SK-N-SH (cell line): ENCODE data around the gene SH3BGRL2. TPM values are rescaled to one million over a fixed set of nuclear protein-coding genes. Genes with fewer than 3 reads are reported as not detected.

ENCODE experiments used
- CTCF ChIA-PET: fragments of 300-600, 350-600 bp; formaldehyde crosslinking; extraction: SDS; loops from one replicate; lab custom pipeline; 2021; lab: Yijun Ruan, JAX
- POLR2A ChIA-PET: fragments of 350-600 bp; sonication (Branson Sonifier 250); formaldehyde crosslinking; extraction: SDS; loops from one replicate; lab custom pipeline; 2020; ENCODE audit warnings: antibody characterized with exemption, inconsistent platforms; lab: Yijun Ruan, JAX
- DNase-seq: peaks from one replicate; pipeline ENCODE4 v3.0.0; 2012
- H2AFZ ChIP-seq: fragments of 200-600 bp; sonication (generic); 2 replicates; pipeline ENCODE4 v1.8.1; 2016; ENCODE audit warnings: antibody characterized with exemption, mild to moderate bottlenecking, low read depth
- H3F3A ChIP-seq: fragments of 200-600 bp; sonication (generic); replicated peaks from 2 replicates; pipeline ENCODE3; 2016; ENCODE audit warnings: antibody characterized with exemption, mild to moderate bottlenecking; ENCODE audit not compliant: insufficient read depth
- H3K27ac ChIP-seq, 2 experiments: fragments of 200-500 bp in 1 of 2; fragments of 200-600 bp in 1 of 2; sonication (Bioruptor generic) in 1 of 2; sonication (generic), shearing (Covaris generic) in 1 of 2; 2 replicates each; pipeline versions ENCODE4 v1.5.1 to v1.6.1; 2014 to 2016; ENCODE audit warnings: low read depth in 2 of 2, inconsistent platforms in 1 of 2, low read length in 1 of 2, mild to moderate bottlenecking in 1 of 2, mixed read lengths in 1 of 2
- H3K27me3 ChIP-seq: fragments of 200-600 bp; sonication (generic), shearing (Covaris generic); 2 replicates; pipeline ENCODE4 v1.6.1; 2016; ENCODE audit warnings: mixed run types; ENCODE audit not compliant: insufficient read depth
- H3K36me3 ChIP-seq, 2 experiments: fragments of 200-500 bp in 1 of 2; fragments of 200-600 bp in 1 of 2; sonication (Bioruptor generic) in 1 of 2; sonication (generic) in 1 of 2; replicated peaks in 1 of 2; 2 replicates each; pipeline versions ENCODE3 to v1.5.1; 2014 to 2016; ENCODE audit warnings: low read length in 1 of 2, mild to moderate bottlenecking in 1 of 2; ENCODE audit not compliant: insufficient read depth in 2 of 2, control insufficient read depth in 1 of 2
- H3K4me1 ChIP-seq, 2 experiments: fragments of 200-500 bp in 1 of 2; fragments of 200-600 bp in 1 of 2; sonication (Bioruptor generic) in 1 of 2; sonication (generic), shearing (Covaris generic) in 1 of 2; 2 replicates each; pipeline versions ENCODE4 v1.5.1 to v1.6.1; 2014 to 2016; ENCODE audit warnings: low read depth in 1 of 2, low read length in 1 of 2, mixed run types in 1 of 2; ENCODE audit not compliant: insufficient read depth in 2 of 2, control insufficient read depth in 1 of 2
- H3K4me2 ChIP-seq: fragments of 200-600 bp; sonication (generic), shearing (Covaris generic); 2 replicates; pipeline ENCODE4 v1.6.1; 2017; ENCODE audit warnings: mixed run types
- H3K4me3 ChIP-seq, 2 experiments: fragments of 200-500 bp in 1 of 2; fragments of 200-600 bp in 1 of 2; sonication (Bioruptor generic) in 1 of 2; sonication (generic), shearing (Covaris generic) in 1 of 2; 2 replicates each; pipeline versions ENCODE4 v1.5.1 to v1.8.1; 2014 to 2016; ENCODE audit warnings: low read depth in 2 of 2, inconsistent platforms in 1 of 2, low read length in 1 of 2, mild to moderate bottlenecking in 1 of 2, mixed read lengths in 1 of 2, moderate library complexity in 1 of 2
- H3K79me2 ChIP-seq: fragments of 200-600 bp; sonication (generic); 2 replicates; pipeline ENCODE4 v1.8.1; 2017; ENCODE audit warnings: mild to moderate bottlenecking; ENCODE audit not compliant: insufficient read depth
- H3K9ac ChIP-seq: fragments of 200-600 bp; sonication (generic); 2 replicates; pipeline ENCODE4 v1.6.1; 2017; ENCODE audit warnings: mixed run types
- H3K9me2 ChIP-seq: fragments of 200-600 bp; sonication (generic); 2 replicates; pipeline ENCODE4 v1.6.1; 2017; ENCODE audit warnings: mixed run types
- H3K9me3 ChIP-seq: fragments of 200-600 bp; sonication (generic); 2 replicates; pipeline ENCODE4 v1.6.1; 2017; ENCODE audit warnings: mixed run types, mild to moderate bottlenecking, moderate library complexity
- H4K20me1 ChIP-seq: fragments of 200-600 bp; sonication (generic); 2 replicates; pipeline ENCODE4 v1.6.1; 2017; ENCODE audit warnings: mild to moderate bottlenecking, mixed run types; ENCODE audit not compliant: insufficient read depth
- EZH2phosphoT487 ChIP-seq: fragments of 200-600 bp; sonication (generic); IDR thresholded peaks from 2 replicates; pipeline ENCODE4 v1.6.1; 2017; ENCODE audit warnings: low read depth, mixed run types, mild to moderate bottlenecking, antibody characterized with exemption, moderate library complexity, borderline replicate concordance
- FOSL2 ChIP-seq: IDR thresholded peaks from 2 replicates; pipeline ENCODE4 v1.4.0; 2012; ENCODE audit warnings: low read depth, mild to moderate bottlenecking, moderate library complexity, borderline replicate concordance
- FOXJ3 ChIP-seq: sonication (generic); formaldehyde crosslinking; IDR thresholded peaks from 2 replicates; pipeline ENCODE4 v1.5.1; 2020; ENCODE audit warnings: mild to moderate bottlenecking, missing genetic modification reagents
- FOXM1 ChIP-seq: IDR thresholded peaks from 2 replicates; pipeline ENCODE4 v1.4.0; 2012; ENCODE audit warnings: low read depth, mild to moderate bottlenecking
- GATA2 ChIP-seq: sonication (generic); formaldehyde crosslinking; IDR thresholded peaks from 2 replicates; pipeline ENCODE4 v1.5.0; 2020; ENCODE audit warnings: mild to moderate bottlenecking, missing genetic modification reagents
- JUND ChIP-seq: IDR thresholded peaks from 2 replicates; pipeline ENCODE4 v1.4.0; 2012
- MXI1 ChIP-seq: IDR thresholded peaks from 2 replicates; pipeline ENCODE4 v1.6.1; 2012; ENCODE audit warnings: mild to moderate bottlenecking, low read depth, low read length, improper control_type of control experiment
- NRF1 ChIP-seq: IDR thresholded peaks from 2 replicates; pipeline ENCODE4 v1.6.1; 2012; ENCODE audit warnings: low read depth, mild to moderate bottlenecking, low read length
- RAD21 ChIP-seq: IDR thresholded peaks from 2 replicates; pipeline ENCODE4 v1.6.1; 2012; ENCODE audit warnings: mild to moderate bottlenecking, low read length
- REST ChIP-seq: IDR thresholded peaks from 2 replicates; pipeline ENCODE4 v1.6.1; 2012; ENCODE audit warnings: mild to moderate bottlenecking, low read depth, low read length, moderate library complexity
- SIN3A ChIP-seq: IDR thresholded peaks from 2 replicates; pipeline ENCODE4 v1.6.1; 2012; ENCODE audit warnings: low read depth, mild to moderate bottlenecking, low read length, moderate library complexity, borderline replicate concordance
- SMC3 ChIP-seq: IDR thresholded peaks from 2 replicates; pipeline ENCODE4 v1.6.1; 2012; ENCODE audit warnings: low read depth, low read length, improper control_type of control experiment
- TAF1 ChIP-seq: IDR thresholded peaks from 2 replicates; pipeline ENCODE4 v1.6.1; 2012; ENCODE audit warnings: low read depth, mild to moderate bottlenecking, low read length, moderate library complexity, borderline replicate concordance
- TEAD4 ChIP-seq: IDR thresholded peaks from 2 replicates; pipeline ENCODE4 v1.4.0; 2012; ENCODE audit warnings: mild to moderate bottlenecking, borderline replicate concordance; ENCODE audit not compliant: insufficient read depth
- ZBTB33 ChIP-seq: IDR thresholded peaks from 2 replicates; pipeline ENCODE4 v1.4.0; 2012; ENCODE audit warnings: low read depth, borderline replicate concordance
- WGBS: methylation state at CpG from one replicate; pipeline ENCODE4 v1.1.6; 2017; ENCODE audit warnings: low lambda C conversion rate; 5-methylcytosine and 5-hydroxymethylcytosine counted together
- polyA plus RNA-seq, 3 experiments: library from polyadenylated mRNA; depleted of rRNA; stranded (reverse); fragments of >200 nt; gene quantifications; 2 replicates each; pipeline ENCODE4 v1.2.3, GENCODE V29; 2012
- TF ChIP-seq, protein P1 (sequence below): IDR thresholded peaks from 2 replicates; pipeline ENCODE4 v1.4.0; 2012; ENCODE audit warnings: low read depth

SH3BGRL2 gene
- polyA plus RNA-seq, 1 of the 3 experiments (the other 2 are of a cell fraction): 1.4 TPM

- Histone ChIP-seq H3K4me3 (no peak overlapping the region), H3K79me2 (no peaks in the 10 kb centered on the region), H3K36me3 (no peaks in the 10 kb centered on the region), H3K4me1 (peaks cover 0 to 2% of the 10 kb centered on the region in 2 experiments; a peak in 2 of 4 replicates), H2AFZ (no peak overlapping the region)
- 100% methylated on average over 1 of the region's 1 CpG for WGBS
- no peak for DNase-seq
- CTCF ChIA-PET: interaction anchor here (1.0 to 1.8 kb wide), 2 partner anchors 25 to 201 kb away, joined by 3 to 4 read pairs; no protein-coding TSS in a partner anchor
- TF ChIP-seq JUND: no peak
- no peak for TF ChIP-seq EZH2phosphoT487
- no peak for TF ChIP-seq TEAD4
- TF ChIP-seq, all 33 proteins: peak for 0
- Histone ChIP-seq H3K27ac (no peak overlapping the region), H3K9me2 (no peaks in the 10 kb centered on the region), H3K9me3 (no peaks in the 10 kb centered on the region), H3K27me3 (no peaks in the 10 kb centered on the region), H3K4me2 (no peak overlapping the region), H3K9ac (no peak overlapping the region), H4K20me1 (no peaks in the 10 kb centered on the region), H3F3A (no peaks in the 10 kb centered on the region)
- POLR2A ChIA-PET: no interaction called here
These were observed 35.5 kb downstream of the SH3BGRL2 start for GRCh38 chr6:79666634-79667033.

- Histone ChIP-seq H2AFZ (no peak overlapping the region), H3K9me3 (no peaks in the 10 kb centered on the region), H3K27ac (no peak overlapping the region), H3K9me2 (no peaks in the 10 kb centered on the region), H3F3A (no peaks in the 10 kb centered on the region), H3K4me1 (peaks cover 4 to 6% of the 10 kb centered on the region in 2 experiments; a peak in 3 of 4 replicates), H3K79me2 (no peaks in the 10 kb centered on the region), H3K4me3 (no peak overlapping the region), H4K20me1 (no peaks in the 10 kb centered on the region), H3K9ac (no peak overlapping the region), H3K4me2 (no peak overlapping the region), H3K36me3 (no peaks in the 10 kb centered on the region), H3K27me3 (no peaks in the 10 kb centered on the region)
- POLR2A ChIA-PET: no interaction called here
- TF ChIP-seq FOSL2 (no peak), FOXM1 (no peak), TAF1 (no peak), REST (no peak), SMC3 (no peak), FOXJ3 (no peak), SIN3A (no peak), ZBTB33 (no peak), GATA2 (CRISPR knock-in tag) (no peak), RAD21 (no peak), MXI1 (no peak), NRF1 (no peak)
- TF ChIP-seq, protein P1, sequence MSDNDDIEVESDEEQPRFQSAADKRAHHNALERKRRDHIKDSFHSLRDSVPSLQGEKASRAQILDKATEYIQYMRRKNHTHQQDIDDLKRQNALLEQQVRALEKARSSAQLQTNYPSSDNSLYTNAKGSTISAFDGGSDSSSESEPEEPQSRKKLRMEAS: no peak
- no peak for DNase-seq
- 81% methylated on average over 5 of the region's 5 CpGs for WGBS
- CTCF ChIA-PET: no interaction called here
These were observed 37.3 kb downstream of the SH3BGRL2 start for GRCh38 chr6:79668381-79668780.
